ENCODE measurements around the gene PXDC1. TPM values are rescaled to one million over a fixed set of nuclear protein-coding genes. Genes with fewer than 3 reads are reported as not detected.

Gene PXDC1
- total RNA-seq, 2 donors from 2014 or later = 32.8 to 57.3 TPM

DNA sequence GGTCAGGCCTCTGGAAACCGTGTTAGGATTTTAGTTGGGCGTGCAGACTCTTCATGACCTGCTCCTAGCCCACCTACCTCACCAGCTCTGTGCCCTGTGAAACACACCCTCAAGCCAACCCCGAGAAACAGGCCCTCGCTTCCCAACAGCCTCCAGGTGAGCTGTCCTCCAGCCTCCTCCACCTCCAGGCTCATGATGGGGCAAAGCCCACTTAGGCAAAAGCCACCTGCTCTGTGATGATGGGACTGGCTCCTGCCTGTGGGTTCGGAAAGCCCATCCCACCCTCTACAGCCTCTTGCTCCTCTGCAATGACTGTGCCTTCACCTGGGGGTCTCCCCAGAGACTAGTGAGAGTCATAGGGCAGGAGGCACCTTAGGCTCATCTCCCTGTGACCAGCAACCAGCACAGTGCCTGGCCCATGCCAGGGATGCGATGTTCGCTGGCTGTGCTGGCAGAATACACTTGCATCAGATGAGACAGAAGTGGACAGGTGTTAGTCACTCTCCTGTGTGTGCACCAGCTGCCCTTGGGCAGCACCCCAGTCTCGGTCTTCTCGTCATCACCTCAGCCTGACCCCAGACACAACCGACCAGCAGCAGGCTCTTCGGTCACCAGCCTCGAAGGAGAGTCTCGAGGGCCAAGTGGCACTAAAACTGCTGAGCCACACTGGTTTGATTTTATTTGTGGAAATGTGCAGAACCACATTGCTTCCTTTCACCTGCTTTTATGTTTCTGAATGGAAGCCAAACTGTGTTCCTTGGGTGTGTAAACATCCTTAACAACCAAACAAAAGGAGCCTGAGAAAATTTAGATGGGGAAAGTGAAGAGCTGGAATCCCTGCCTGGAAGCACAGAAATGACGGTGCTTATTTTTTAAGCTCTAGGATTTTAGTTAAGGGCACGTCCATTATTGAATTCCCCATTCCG, 10.7 kb downstream of the PXDC1 start:
- DNase-seq = no peak
- no peak for ATAC-seq
- intact Hi-C loops (cut with DNase I) = loop anchor here (5.0 kb wide), 2 partner anchors 191 to 251 kb away; no protein-coding TSS in a partner anchor

DNA sequence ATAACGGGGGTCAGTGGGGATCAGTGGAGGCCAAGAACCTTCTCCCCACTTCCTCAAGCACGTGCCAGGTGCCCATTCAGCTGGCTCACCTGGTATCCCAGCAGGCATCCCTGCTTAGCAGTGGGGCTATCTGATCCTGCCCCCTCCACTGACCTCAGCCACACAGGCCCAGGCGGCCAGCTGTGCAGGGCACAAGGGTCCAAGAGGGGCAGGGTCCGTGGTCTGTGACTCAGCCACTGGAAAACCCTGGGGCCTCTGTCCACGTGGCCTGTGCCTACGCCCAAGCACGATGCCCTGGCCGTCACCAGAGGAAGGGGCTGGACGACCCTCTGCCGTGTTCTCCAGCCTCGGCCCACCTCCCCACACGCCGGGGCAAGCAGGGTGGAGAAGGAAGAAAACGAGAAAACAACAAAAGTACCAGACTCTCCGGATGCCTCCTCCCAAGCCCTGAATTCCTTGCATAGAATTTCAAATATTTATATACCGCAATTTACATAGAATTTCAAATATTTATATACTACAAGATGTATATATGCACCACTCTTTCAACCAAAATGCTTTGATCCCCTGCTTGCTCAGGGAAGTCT, 12.1 kb downstream of the PXDC1 start:
- ATAC-seq (peak in 1 of 2 donors; percentile 23), DNase-seq (no peak)
- intact Hi-C loops (cut with DNase I) = loop anchor here in 1 of 2 donors (10.0 kb wide), 1 partner anchor 285 kb away; the partner anchor contains the start of gene SLC22A23

DNA sequence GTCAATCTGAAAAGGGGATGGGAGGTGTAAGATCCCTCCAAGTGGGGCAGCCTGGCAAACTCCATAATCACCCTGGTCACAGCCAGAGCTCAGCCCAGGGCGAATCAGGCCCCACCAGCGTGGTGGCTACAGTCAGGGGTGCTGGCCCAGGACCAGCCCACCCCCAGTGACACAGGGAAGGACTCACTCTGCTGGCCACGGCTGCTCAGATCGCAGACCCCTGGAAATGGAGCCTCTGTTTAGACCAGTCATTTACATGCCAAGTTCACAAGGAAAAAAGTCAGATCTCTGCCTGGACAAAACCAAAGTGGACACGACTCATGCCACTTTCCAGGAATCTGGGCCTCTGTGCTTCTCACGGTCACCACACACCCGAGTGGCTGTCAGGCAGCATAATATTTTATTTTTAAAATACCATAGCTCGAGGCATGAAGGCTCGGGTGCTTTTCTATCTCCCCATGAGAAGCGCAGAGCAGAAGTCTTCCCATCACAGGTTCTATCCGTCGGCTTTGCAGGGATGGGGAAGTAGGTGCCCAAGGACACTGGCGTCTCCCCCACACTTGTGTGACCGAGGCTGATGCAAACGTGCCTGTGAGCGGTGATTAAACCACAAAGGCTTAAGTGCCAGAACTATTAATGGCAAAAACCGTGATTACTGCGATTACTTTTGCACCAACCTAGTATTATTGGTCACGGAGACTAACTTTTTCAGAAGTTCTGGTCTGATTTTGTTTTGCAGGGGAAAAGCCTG, 13.0 kb downstream of the PXDC1 start:
- ATAC-seq (no peak), DNase-seq (no peak)
- intact Hi-C loops (cut with DNase I) = loop anchor here in 1 of 2 donors (10.0 kb wide), 1 partner anchor 284 kb away; the partner anchor contains the start of gene SLC22A23

DNA sequence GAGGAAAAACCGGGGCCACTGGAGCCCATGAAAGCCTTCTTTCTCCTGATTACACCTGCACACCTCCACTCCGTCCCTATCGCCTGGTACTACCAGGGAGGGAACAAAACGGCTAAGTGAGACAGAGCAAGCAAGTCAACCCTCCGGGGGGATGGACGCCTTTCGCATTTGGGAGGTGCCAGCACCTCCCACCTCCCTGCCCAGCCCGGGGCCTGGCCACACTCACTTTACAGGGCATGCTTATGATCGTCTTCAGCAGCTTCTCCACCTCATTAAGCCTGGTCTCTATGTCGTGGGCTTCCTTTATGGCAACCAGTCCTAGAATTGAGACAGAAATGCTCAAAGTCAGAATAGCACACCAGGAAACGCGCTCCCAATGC, 13.7 kb downstream of the PXDC1 start:
- DNase-seq (no peak), ATAC-seq (no peak)
- intact Hi-C loops (cut with DNase I) = loop anchor here in 1 of 2 donors (10.0 kb wide), 1 partner anchor 283 kb away; the partner anchor contains the start of gene SLC22A23

DNA sequence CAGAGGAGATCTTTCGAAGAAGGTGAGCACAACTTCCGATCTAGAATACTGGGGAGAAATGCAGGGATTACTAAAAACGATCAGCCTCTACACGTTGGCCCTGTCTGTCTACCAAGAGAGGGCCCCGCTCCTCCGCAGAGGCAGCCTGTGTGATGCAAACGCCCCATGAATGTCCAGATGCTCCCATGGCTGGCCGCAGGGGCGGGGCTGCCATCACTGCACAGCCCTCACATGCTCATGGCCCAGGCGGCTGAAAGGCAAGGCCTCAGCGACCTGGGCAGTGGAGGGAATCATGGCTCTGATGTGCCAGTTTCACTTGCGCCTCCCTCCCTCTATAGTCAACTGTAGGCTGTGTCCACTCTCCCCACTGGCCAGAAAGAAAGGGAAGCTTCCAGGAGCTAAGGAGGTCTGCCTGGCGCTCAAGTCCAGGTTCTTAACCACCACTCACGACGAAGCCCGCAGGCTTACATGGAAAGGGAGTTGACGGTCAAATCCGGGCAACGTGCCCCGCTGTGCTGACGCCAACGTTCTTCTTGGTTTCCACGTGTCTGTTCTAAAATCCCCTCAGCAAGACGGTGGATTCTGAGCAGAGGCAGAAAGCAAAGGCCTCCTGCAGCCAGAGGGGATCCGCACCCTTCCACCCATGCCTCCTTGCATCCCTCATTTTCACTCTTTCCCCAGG, 14.2 kb downstream of the PXDC1 start:
- ATAC-seq (no peak), DNase-seq (peak; percentile 55)
- intact Hi-C loops (cut with DNase I) = loop anchor here in 1 of 2 donors (10.0 kb wide), 1 partner anchor 282 kb away; the partner anchor contains the start of gene SLC22A23

DNA sequence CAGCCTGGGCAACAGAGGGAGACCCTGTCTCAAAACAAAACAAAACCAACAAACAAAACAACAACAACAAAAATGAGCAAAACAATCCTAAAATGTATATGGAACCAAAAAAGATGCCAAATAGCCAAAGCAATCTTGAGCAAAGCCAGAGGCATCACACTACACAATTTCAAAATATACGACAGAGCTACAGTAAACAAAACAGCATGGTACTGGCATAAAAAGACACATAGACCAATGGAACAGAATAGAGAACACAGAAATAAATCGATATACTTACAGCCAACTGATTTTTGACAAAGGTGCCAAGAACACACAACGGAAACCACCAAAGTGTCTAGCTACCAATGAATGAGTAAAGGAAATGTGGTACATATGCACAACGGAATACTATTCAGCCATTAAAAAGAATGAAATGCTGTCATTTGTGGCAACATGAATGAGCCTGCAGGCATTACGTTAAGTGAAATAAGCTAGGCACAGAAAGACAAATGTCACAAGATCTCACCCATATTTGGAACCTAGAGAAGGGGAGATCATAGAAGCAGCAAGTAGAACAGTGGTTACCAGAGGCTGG, 16.4 kb downstream of the PXDC1 start:
- DNase-seq = no peak
- ATAC-seq = no peak
- intact Hi-C loops (cut with DNase I) = loop anchor here in 1 of 2 donors (10.0 kb wide), 1 partner anchor 280 kb away; the partner anchor contains the start of gene SLC22A23

DNA sequence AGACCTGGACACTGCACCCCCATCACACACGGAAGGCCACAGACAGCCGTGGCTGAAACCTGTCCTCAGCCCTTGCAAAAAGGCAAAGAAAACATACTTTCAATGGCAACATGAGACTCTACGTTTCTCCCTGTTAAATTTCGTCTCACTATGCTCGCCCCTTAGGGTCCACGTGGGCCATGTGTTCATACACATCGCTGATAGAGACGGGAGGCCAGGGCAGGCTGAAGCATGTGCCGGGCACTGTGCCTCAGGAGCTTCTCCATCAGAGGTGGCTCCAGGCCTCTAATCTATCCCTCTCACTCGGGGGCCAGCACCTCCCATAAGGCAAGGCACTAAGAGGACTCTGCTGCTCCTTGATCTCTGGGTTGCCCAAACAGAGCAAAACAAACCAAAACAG, 17.5 kb downstream of the PXDC1 start:
- DNase-seq = no peak
- no peak for ATAC-seq
- intact Hi-C loops (cut with DNase I) = loop anchor here (5.0 to 10.0 kb wide), 3 partner anchors 279 to 457 kb away; partner anchors contain the start of gene SLC22A23 (in 1 of the 2)

DNA sequence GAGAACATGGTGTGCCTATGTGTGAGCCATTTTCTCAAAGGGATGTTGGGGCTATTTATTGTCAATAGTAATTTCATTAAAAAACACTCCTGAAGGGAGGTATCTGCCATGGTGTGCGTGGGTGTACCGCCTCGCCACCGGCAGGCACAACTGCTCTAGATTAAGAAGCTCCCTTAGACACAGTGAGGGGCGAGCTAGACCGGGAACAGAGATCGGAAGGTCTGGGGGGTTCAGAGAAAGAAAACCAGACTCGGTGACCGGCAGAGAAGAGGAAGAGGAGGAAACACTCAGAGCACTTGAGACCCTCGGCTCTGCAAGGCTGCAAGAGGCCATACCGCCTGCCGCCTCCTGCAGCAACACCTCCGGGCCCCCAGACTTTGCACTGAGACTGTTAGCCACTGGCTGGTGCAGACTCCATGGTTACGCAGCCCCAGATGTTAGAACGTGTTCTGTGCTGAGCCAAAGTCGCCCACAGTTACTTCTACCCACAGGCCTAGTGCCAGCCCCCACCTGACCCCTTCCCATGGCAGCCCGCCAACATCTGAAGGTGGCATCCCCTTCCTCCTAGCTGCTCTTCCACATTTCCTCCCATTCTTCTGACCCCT, 18.1 kb downstream of the PXDC1 start:
- DNase-seq = no peak
- no peak for ATAC-seq

DNA sequence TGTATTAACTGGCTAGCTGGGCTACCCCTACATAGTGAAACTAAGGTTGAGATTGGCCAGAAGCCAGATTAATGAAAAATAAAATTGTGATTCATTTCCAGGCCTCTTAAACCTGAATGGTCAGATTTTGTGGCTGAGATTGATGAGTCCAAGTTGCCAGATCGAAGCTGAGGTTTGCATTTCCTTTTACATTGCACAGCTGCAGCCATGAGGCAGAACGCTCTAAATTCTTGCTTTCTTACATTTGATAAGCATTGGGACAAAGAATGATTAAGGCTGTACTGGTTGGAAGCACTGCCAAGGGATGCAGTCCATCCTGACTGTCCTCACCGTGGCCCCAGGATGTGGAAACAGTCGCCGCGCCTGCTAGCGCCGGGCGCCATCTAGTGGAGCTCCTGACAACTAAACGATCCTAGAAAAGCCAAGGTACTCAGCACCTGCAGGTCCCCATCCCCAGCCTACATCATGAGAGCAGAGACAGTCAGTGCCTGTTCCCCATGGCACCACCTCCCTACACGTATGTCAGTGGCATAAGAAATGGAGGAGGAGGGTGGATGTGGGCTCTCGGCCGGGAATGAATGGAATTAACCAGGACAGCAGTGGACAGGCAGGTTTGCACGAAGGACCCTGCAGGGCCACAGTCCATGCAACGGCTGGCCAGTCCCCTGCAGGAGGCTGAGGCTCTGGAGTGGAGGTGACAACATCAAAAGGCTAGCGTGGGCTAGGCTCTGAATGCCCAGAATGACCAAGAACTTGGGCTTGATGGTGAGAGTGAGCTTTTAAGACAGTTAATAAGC, 19.0 kb downstream of the PXDC1 start:
- intact Hi-C loops (cut with DNase I) = loop anchor here (1.0 to 10.0 kb wide), 4 partner anchors 278 to 455 kb away; partner anchors contain the start of gene SLC22A23 (in 1 of the 2)
- DNase-seq = peak; percentile 77
- peak; percentile 79 to 83 for ATAC-seq

More for the DNA sequence above, 18.1 kb downstream of the PXDC1 start:
- intact Hi-C loops (cut with DNase I) = loop anchor here (1.0 to 10.0 kb wide), 4 partner anchors 279 to 456 kb away; partner anchors contain the start of gene SLC22A23 (in 1 of the 2)

DNA sequence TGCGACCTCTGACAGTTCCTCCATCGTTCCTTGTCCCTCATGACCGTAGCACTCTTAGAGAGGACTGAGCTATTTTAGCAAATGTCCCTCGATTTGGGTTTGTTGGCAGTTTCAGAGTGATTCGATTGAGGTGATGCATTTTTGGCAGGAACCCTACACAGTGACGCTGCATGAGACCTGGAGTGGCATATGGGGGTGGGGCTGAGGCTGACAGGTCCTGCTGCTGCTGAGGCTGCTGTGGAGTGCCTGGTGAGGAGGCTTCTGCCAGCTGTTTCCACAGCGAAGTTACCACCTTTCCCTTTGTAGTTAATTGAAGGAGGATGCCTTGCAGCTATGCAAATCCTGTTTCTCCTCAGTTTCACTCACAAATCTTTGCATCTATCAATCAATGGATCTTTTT, 19.8 kb downstream of the PXDC1 start:
- no peak for DNase-seq
- intact Hi-C loops (cut with DNase I) = loop anchor here (5.0 to 10.0 kb wide), 3 partner anchors 277 to 454 kb away; partner anchors contain the start of gene SLC22A23 (in 1 of the 2)
- ATAC-seq = no peak

DNA sequence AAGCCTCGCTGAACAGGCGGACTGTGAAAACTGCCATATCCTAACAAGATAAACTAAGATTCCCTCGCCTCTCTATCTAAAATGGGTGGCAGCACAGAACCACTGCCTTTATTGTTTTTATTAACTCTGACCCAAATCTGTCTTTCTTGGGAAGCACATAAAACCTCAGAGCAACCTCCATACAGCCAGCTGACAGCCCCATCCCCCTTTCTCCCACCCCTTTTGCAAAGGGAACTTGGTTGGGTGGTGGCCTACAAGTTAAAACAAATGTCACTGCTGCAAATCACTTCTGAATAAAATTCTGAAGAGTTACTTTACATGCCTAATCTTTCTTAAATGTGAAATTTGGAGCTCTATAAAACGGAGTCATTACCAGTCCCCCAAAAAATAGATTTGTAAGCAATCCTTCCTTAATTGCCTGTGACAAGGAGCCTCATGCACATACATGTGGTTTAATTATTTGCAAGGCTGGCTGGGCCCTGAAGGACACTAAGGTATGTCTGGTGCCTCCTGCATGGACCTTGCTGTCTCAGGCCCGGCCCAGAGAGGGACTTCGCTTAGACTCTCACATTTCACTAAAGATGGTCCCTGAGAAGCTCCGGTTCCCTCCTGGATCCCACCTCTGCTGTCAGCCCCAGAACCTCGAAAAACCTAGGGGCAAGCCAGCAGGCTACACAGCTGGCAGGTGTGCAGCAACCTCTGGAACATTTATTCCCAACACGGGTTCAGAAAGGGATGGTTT, 21.7 kb downstream of the PXDC1 start:
- intact Hi-C loops (cut with DNase I) = loop anchor here (5.0 to 10.0 kb wide), 3 partner anchors 275 to 452 kb away; partner anchors contain the start of gene SLC22A23 (in 1 of the 2)
- no peak for DNase-seq
- ATAC-seq = no peak

DNA sequence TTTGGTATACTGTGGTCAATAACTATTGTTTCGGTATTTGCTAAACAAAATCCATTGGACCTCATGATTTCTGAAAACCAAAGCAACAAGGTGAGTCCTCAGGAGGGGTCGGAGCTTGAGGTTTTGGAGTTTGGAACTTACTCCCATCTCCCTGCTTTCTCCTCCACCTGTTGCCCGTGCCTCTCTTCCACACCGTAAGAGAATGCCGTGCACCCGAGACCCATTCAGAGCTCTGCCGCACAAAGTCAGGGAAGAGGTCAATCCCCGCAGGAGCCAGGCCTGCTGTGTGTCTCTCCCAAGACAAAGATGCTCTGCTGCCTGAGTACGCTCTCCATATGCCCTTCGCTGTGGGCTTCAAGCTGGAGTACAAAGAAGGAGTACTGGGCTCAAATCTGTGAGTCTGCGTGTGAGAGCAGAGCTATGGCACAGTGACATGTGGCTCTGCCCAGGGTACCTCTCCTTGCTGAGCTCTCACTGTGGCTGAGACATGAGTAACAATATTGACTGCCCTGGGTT, 23.9 kb downstream of the PXDC1 start:
- DNase-seq (no peak), ATAC-seq (no peak)
- intact Hi-C loops (cut with DNase I) = no loop called here

DNA sequence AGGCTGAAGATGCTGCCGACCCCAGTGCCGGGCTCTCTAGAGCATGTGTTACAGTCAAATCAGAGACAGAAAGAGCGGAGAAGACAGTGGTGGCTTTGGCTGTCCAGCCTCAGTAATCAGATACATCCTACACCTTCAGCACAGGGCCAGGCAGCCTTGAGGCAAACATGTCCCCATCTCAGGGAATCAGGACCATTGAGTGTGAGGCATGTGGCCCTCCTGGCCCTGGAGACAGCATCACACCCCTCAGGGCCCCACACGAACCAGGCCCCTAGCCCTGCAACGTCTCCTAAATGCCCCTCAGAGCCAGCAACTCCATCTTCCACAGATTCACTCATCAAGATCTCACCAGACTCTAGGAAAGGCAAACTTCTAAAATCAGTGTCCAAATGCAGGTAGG, 24.5 kb downstream of the PXDC1 start:
- no peak for DNase-seq
- intact Hi-C loops (cut with DNase I) = no loop called here
- no peak for ATAC-seq

DNA sequence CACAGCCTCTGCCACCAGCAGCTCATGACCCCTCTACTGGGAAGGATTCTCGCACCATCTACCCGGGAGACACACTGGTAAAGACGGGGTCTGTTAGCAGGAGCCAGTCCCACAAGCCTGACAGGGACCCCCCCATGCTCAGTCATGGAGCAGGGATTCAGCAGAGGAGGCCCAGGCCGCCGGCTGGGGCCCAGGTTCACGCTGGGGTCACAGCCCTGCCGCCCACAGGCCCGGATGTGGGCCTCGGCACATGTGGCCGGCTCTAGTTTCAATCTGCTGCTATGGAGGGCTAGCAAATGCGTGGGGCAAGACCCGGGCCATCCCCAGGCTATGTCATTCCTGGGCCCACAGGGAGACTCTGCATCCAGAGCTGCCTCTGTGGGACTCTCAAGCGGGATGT, 25.1 kb downstream of the PXDC1 start:
- intact Hi-C loops (cut with DNase I) = no loop called here
- no peak for ATAC-seq
- DNase-seq = no peak

DNA sequence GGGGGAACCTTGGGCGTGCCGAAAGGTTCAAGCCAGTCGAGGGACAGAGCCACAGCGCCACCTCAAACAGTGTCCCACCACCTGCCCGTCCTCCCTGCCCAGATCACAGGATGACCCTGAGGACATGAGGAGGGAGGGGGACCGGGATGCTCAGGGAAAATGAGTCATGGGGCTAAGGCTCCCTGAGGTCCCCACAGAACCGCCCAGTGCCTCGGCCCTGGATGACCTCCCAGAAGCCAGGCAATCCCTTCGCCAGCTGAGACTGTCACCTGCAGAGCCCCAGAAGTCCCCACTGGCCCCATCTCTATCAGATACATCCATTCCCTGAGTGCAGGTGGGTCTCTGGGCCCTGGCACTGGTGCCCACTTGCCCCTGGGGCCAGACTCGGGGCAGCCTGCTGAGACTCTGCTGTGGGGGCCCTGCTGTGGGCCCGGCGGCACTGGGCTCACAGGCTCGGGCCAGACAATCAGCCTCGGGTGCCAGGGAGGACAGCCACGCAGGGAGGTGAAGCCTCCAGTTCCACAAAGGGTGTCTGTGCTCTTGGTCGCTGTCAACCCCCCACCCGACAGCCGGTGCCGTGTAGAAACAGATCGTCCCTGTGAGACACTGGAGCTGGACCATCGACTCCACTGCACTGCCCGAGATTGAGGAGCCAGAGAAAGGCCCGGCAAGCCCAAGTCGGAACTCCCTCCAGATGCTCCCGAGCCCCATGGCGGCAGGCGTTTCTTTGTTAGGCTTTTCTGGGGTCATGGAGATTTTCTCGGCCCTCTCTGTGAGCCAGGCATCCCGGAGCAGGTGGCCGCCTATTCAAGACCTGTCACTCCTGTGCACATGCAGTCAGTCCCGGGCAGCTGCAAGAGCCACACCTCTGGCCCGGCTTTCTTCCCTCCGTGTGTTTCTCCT, 26.1 kb downstream of the PXDC1 start:
- intact Hi-C loops (cut with DNase I) = no loop called here

More for the DNA sequence above, 26.1 kb downstream of the PXDC1 start:
- ATAC-seq (peak in 1 of 2 donors; percentile 8), DNase-seq (no peak)

Measured in left cardiac atrium (tissue), 4 donors.